Amniotic epithelial cell (primary cell): ENCODE results near the gene FAM98C.
"Not testable (repeated sequence)": the region's sequence is repeated elsewhere in the genome, so short reads cannot be mapped to it uniquely, and the experiment has no call there.

Source experiments
- DNase-seq: peaks from one replicate; pipeline ENCODE4 v3.0.0-alpha.2; 2010; ENCODE audit warnings: low read depth

Gene FAM98C

GRCh38 chr19:38427035-38427677, 24.3 kb downstream of the FAM98C start:
- not testable (repeated sequence) for DNase-seq

DNA sequence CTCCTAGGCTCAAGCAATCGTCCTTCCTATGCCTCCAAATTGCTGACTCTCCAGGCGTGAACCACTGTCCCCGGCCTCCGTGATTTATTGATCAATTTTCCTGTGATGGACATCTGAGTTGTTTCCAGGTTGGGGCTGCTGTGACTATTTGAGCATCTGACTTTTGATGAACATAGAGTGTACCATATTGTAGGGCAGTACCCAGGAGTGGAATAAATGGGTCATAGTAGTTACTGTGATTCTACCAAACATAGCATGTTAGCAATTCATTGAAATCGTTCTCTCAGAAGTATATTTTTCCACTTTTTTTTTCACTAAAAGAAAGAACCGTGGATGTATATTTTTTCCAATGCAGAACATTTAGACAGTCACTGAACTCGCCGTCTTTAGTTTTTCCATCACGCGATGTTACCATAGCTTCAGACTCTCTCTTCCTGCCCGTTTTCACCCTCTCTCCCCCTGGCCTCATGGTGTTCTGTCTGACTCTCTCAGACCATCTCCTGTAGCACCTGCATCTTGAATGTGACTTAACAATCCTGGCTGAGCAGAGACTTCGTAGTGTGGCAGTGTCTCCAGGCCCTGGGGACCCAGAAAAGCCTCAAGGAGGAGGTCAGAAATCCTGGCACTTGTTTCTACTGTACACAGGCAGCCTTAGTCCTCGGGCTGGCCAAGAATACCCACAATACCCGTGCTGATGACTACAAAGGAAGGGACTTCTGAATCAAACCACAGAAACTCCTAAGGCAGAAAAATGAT, 26.3 kb downstream of the FAM98C start:
- DNase-seq: no peak

GRCh38 chr19:38429811-38430156, 26.9 kb downstream of the FAM98C start:
- no peak for DNase-seq

DNA sequence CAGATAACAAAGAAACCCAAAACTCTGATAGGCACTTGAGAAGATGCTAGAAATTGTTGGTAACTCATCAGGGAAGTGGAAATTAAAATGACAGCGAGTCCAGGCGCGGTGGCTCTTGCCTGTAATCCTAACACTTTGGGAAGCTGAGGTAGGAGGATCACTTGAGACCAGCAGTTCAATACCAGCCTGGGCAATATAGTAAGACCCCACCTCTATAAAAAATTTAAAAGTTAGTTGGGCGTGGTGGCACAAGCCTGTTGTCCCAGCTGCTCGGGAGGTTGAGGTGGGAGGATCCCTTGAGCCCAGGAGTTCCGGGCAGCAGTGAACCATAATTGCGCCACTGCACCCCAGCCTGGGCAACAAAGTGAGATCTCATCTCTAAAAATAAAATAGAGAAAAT, 28.0 kb downstream of the FAM98C start:
- DNase-seq: no peak

- DNase-seq: no peak
These were observed 30.4 kb downstream of the FAM98C start, which contains the start of gene RYR1 for GRCh38 chr19:38433268-38433733. Gene RYR1 (plus strand): TSS chr19:38433691. CDS start chr19:38433830, 139 bp downstream.

GRCh38 chr19:38434549-38435051, 31.7 kb downstream of the FAM98C start:
- DNase-seq: no peak

DNA sequence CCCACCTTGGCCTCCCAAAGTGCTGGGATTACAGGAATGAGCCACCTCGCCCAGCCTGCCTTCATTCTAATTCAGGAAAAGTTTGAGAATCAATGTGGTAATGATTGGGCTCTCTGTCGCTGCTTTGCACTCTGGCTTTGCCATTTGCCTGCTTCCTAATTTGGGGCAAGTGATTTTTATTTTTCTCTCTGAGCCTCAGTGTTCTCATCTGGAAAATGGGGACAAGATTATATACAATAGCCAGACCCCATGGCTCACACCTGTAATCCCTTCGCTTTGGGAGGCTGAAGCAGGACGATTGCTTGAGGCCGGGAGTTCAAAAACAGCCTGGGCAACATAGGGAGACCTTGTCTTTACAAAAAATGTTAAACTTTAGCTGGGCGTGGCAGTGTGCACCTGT, 34.4 kb downstream of the FAM98C start:
- DNase-seq: no peak

DNA sequence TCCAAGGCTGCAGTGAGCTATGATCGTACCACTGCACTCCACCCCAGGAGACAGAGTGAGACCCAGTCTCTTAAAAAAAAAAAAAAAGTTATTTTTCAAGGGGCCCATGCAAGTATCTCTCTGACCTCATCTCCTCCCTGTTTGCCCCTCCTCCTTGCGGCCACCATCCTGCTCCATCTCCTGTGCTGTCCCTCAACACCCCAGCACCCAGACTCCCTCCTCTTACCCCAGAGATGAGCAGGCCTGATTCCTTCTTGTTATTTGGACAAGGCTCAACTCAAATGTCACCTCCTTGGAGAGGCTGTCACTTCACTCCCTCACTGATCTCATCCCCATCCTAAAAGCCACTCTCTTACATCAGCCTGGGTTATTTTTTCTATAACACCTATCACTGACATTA, 35.0 kb downstream of the FAM98C start:
- no peak for DNase-seq

- DNase-seq: no peak
These were observed 37.7 kb downstream of the FAM98C start for GRCh38 chr19:38440592-38440991.

- peak; percentile 10 for DNase-seq
These were observed 38.9 kb downstream of the FAM98C start for GRCh38 chr19:38441657-38442348.

- no peak for DNase-seq
These were observed 39.8 kb downstream of the FAM98C start for GRCh38 chr19:38442736-38443135.

- DNase-seq: no peak
These were observed 40.6 kb downstream of the FAM98C start for GRCh38 chr19:38443458-38443999.

GRCh38 chr19:38444026-38444425, 41.1 kb downstream of the FAM98C start:
- no peak for DNase-seq

DNA sequence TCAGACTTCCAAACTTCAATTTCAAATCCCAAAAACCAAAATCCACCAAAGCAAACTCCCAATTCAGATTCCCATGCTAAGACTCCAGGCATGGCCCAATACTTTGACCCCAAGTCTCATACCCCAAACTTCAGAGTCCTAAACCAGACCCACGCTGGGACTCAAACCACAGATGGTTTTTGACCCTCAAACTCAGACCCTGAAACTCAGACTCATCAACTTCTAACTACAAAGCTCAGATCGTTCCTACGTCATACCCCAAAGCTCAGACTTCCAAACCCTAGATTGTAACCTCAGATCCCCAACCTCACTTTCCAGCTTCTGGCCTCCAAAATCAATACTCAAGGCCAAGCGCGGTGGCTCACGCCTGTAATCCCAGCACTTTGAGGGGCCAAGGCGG, 42.5 kb downstream of the FAM98C start:
- DNase-seq: no peak

GRCh38 chr19:38448225-38448624, 45.3 kb downstream of the FAM98C start:
- no peak for DNase-seq

GRCh38 chr19:38449518-38449917, 46.6 kb downstream of the FAM98C start:
- no peak for DNase-seq

DNA sequence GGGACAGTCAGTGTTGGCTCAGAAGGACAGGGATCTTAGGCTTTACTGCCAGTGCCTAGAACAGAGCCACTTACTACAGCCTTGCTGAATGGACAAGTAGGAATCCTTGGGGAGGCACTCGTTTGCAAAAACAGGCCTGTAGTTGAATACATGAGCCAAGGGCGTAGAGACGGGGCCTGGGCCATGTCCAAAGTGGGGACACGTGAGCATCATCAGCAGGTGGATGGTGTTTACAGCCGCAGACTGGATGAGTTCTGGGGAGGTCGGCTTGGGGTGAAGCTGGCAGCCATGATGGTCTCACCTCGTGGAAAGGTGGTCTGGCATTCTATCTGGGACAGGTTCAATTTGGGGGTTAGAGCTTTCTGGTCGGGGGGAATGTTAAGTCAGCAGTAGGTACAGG, 48.1 kb downstream of the FAM98C start:
- no peak for DNase-seq

DNA sequence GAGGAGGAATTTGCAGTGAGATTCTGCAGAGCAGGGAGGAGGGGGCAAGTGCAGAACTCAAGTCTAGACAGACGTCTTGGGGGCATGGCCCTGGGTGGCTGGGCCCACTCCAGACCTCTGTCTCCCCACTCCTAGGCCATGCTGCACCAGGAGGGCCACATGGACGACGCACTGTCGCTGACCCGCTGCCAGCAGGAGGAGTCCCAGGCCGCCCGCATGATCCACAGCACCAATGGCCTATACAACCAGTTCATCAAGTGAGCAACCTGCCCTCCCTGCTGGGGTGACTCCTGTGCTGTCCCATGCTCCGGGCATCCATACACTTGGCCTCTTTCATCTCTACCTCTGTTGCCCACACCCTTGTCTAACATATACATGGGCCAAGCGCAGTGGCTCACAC, 48.7 kb downstream of the FAM98C start:
- DNase-seq: no peak

GRCh38 chr19:38452430-38453366, 49.8 kb downstream of the FAM98C start:
- no peak for DNase-seq

DNA sequence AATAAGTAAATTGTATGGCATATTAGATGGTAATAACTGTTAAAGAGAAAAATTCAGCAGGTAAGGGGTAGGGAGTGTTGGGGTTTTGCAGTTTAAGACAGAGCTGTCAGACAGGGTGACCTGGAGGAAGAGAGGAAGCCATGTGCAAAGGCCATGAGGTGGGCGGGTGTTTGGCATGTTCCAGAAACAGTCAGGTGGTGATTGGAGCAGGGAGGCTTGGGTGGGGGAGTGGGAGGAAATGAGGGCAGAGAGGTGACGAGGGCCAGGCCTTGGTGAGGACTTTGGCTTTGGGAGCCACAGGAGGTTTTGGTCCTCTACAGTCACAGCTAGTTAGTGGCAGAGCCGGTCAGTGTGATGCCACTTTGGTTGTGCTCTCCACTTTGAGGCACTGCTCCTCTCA, 50.7 kb downstream of the FAM98C start:
- no peak for DNase-seq

GRCh38 chr19:38455031-38455430, 52.1 kb downstream of the FAM98C start:
- peak; percentile 13 for DNase-seq
